Stimulated activated naive B cell treated with anti-CD40 and anti-IgM and Interleukin-4, amounts not matched to agents 10 μg/mL and 1 μg/mL and 100 μg/mL, for 72 hours (primary cell): ENCODE results near the gene LIAS.
"Not testable (repeated sequence)": the region's sequence is repeated elsewhere in the genome, so short reads cannot be mapped to it uniquely, and the experiment has no call there.

Source experiments
- ATAC-seq, 2 donors: fragments of 150-1000 bp; cut with Tn5 transposase; replicated peaks; 2 replicates each; pipeline ENCODE4 v1.10.0; 2021; ENCODE audit warnings: moderate library complexity in 1 of 2
- DNase-seq: peaks from one replicate; pipeline ENCODE4 v3.0.0; 2021
- H3K27ac Mint-ChIP-seq: one replicate; pipeline ENCODE4 v1.8.0; 2022; ENCODE audit warnings: mild to moderate bottlenecking, mixed read lengths
- H3K27me3 Mint-ChIP-seq, 2 donors: one replicate each; pipeline ENCODE4 v1.8.0; 2022; ENCODE audit warnings: mixed read lengths in 2 of 2
- H3K36me3 Mint-ChIP-seq, 2 donors: one replicate each; pipeline ENCODE4 v1.8.0; 2022; ENCODE audit warnings: mixed read lengths in 2 of 2, mild to moderate bottlenecking in 1 of 2
- H3K4me1 Mint-ChIP-seq, 2 donors: one replicate each; pipeline ENCODE4 v1.8.0; 2022; ENCODE audit warnings: mixed read lengths in 2 of 2, mild to moderate bottlenecking in 1 of 2
- H3K4me3 Mint-ChIP-seq, 2 donors: one replicate each; pipeline ENCODE4 v1.8.0; 2022; ENCODE audit warnings: mild to moderate bottlenecking in 2 of 2, mixed read lengths in 2 of 2, moderate library complexity in 1 of 2
- H3K9me3 Mint-ChIP-seq, 2 donors: one replicate each; pipeline ENCODE4 v1.8.0; 2022; ENCODE audit warnings: mixed read lengths in 2 of 2, mild to moderate bottlenecking in 1 of 2

Gene LIAS

DNA sequence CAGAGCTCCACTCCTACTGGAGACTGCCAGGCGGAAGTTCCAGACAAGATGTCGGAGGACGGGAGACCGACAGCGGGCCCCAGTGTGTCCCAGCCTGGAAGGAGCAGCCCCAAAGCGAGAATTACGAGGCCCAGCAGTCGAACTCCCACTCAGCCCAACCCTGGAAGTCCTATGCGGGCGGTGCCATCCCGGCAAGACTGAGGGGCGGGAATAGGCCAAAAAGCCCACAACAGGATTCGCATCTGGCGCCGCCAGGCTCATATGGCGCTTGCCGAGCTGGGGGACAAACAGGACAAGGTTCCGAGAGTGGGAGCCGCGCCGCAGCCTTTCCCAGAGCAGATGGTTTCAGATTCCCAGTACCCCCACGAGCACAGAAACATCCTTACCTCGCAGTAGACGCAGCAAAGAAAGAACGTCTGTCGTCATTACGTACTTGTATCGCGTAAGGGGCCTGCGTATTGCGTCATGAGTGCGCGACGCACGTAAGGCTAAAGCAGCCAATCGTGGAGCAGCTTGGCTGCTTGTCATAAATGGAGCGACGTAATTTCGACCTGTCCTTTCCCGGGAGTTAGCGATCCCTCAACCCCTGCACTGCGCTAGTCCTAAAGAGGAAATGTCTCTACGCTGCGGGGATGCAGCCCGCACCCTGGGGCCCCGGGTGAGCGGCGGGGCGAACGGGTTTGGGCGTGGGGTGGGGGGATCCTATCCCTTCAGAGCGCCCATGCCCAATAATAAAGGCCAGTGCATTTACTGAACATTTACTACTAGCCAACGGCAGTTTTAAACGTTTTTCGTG is at the start of gene LIAS, which contains the start of gene RPL9:
Gene LIAS (plus strand): TSS at position 552 of the 796 bp plus-strand sequence. CDS start 62 bp downstream, at position 614.
Gene RPL9 (minus strand): TSS at position 418 of the 796 bp plus-strand sequence. CDS start 483 bp downstream, outside the sequence.
- Mint-ChIP-seq H3K4me3 (peak within 1 kb of the TSS; percentile 93 to 97), H3K9me3 (no peaks in the 10 kb centered on the region), H3K27ac (peak within 1 kb of the TSS; percentile 100), H3K4me1 (peaks cover 6 to 17% of the 10 kb centered on the region in 2 donors), H3K36me3 (peaks cover 39 to 48% of the 10 kb centered on the region in 2 donors), H3K27me3 (no peaks in the 10 kb centered on the region)
- ATAC-seq (peak; percentile 84 to 88), DNase-seq (peak; percentile 93)

DNA sequence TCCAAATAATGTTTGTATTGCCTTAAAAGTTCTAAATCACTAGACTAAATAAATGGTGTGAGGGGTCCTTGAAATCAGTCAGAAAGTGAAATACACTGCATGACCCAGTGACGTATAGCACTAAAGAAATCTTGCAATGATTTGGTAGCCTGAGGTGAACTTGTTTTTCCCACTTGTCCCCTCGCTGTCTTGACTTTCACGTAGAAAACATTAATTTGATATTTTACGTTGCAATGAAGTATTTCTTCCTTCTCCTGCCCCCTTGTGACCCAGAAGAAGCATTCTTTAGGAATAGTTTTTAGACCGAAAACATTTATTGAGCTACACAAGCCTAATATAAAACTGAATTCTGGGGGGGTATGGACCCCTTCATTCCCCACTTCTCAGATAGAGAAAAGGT is 48.4 kb upstream of the LIAS start:
- H3K4me3 Mint-ChIP-seq = no peak overlapping the region
- no peak overlapping the region for H3K27ac Mint-ChIP-seq
- H3K36me3 Mint-ChIP-seq = no peaks in the 10 kb centered on the region

DNA sequence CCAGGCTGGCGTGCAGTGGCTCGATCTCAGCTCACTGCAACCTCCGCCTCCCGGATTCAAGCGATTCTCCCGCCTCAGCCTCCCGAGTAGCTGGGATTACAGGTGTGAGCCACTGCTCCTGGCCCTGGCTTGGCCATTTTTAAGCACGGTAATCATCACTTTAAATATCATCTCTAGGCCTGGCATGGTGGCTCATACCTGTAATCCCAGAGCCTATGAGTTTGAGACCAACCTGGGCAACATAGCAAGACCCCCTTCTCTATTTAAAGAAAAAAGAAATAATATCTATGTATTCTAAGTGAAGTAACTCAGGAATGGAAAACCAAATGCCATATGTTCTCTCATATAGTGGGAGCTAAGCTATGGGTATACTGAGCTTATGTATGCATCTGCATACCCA is 47.3 kb upstream of the LIAS start:
- not testable (repeated sequence) for H3K4me1 Mint-ChIP-seq, H3K9me3 Mint-ChIP-seq, ATAC-seq, DNase-seq, H3K27ac Mint-ChIP-seq, H3K4me3 Mint-ChIP-seq, H3K27me3 Mint-ChIP-seq, H3K36me3 Mint-ChIP-seq

More for the DNA sequence above, 48.4 kb upstream of the LIAS start:
- H3K4me1 Mint-ChIP-seq = no peaks in the 10 kb centered on the region
- no peaks in the 10 kb centered on the region for H3K9me3 Mint-ChIP-seq
- DNase-seq (no peak), ATAC-seq (no peak)
- no peaks in the 10 kb centered on the region for H3K27me3 Mint-ChIP-seq

DNA sequence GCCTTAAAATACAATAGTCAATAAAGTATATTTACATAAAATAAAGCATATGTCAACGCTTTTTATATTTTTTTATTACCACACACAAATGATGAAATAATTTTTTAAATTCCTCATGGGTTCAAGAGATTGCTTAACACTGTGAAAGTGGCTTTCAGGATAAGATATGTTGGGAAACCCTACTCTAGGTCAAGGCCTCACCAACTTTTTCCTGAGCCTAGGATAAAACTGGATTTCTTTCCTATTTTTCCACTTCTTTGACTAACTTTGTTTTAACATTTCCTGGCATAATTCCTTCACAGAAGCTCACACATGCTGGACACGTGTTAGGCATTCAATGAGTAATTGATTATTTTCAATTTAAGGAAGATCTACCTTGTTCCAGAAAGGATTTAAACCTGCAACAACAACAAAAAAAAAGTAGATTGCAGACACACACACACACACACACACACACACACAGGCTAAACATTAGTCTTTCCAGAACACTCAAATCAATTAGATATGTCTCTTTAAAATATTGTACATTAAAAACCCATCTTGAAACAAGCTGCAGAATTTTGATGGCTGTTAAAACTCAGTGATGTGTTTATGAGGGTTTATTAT is 43.1 kb upstream of the LIAS start:
- H3K4me3 Mint-ChIP-seq = no peak overlapping the region
- ATAC-seq (no peak), DNase-seq (no peak)
- H3K9me3 Mint-ChIP-seq = no peaks in the 10 kb centered on the region
- no peaks in the 10 kb centered on the region for H3K4me1 Mint-ChIP-seq
- H3K27ac Mint-ChIP-seq = no peak overlapping the region
- H3K27me3 Mint-ChIP-seq = no peaks in the 10 kb centered on the region
- H3K36me3 Mint-ChIP-seq = no peaks in the 10 kb centered on the region

GRCh38 chr4:39422247-39422646 is 36.6 kb upstream of the LIAS start:
- Mint-ChIP-seq H3K27me3 (no peaks in the 10 kb centered on the region), H3K9me3 (no peaks in the 10 kb centered on the region), H3K4me1 (no peaks in the 10 kb centered on the region), H3K4me3 (no peak overlapping the region), H3K36me3 (no peaks in the 10 kb centered on the region), H3K27ac (no peak overlapping the region)
- ATAC-seq = no peak
- no peak for DNase-seq

DNA sequence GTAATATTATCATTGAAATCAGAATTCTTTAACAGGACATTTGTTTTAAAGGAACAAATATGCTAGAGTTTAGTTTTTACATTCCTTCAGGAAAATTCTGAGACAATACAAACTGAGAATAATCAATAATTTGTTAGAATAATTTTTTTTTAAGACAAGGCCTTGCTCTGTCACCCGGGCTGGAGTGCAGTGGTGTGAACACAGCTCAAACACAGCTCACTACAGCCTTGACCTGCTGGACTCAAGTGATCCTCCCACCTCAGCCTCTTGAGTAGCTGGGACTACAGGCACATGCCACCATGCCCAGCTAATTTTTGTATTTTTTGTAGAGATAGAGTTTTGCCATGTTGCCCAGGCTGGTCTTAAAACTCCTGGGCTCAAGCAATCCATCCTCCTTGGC is 33.6 kb upstream of the LIAS start:
- H3K27me3 Mint-ChIP-seq, H3K36me3 Mint-ChIP-seq, DNase-seq, H3K4me1 Mint-ChIP-seq, H3K27ac Mint-ChIP-seq, H3K4me3 Mint-ChIP-seq, ATAC-seq, H3K9me3 Mint-ChIP-seq: not testable (repeated sequence)

DNA sequence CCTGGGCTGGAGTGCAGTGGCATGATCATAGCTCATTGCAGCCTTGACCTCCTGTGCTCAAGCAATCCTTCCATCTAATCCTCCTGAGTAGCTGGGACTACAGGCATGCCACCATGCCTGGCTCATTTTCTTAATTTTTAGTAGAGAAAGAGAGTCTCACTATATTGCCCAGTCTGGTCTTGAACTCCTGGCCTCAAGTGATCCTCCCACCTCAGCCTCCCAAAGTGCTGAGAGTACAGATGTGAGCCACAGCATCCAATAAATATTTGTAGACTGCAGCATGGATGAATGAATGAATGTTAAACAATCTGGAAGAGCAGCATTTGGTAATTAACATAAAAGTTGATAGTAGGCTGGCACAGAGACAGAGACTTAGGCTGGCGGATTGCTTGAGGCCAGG is 32.1 kb upstream of the LIAS start:
- DNase-seq = no peak
- H3K27me3 Mint-ChIP-seq = no peaks in the 10 kb centered on the region
- no peak overlapping the region for H3K27ac Mint-ChIP-seq
- H3K9me3 Mint-ChIP-seq = no peaks in the 10 kb centered on the region
- H3K4me3 Mint-ChIP-seq = no peak overlapping the region
- ATAC-seq = no peak
- no peaks in the 10 kb centered on the region for H3K36me3 Mint-ChIP-seq
- H3K4me1 Mint-ChIP-seq = no peaks in the 10 kb centered on the region

- no peak overlapping the region for H3K27ac Mint-ChIP-seq
- ATAC-seq (no peak), DNase-seq (no peak)
- no peak overlapping the region for H3K4me3 Mint-ChIP-seq
- H3K4me1 Mint-ChIP-seq = no peaks in the 10 kb centered on the region
- H3K36me3 Mint-ChIP-seq = no peaks in the 10 kb centered on the region
- H3K9me3 Mint-ChIP-seq = no peaks in the 10 kb centered on the region
- H3K27me3 Mint-ChIP-seq = no peaks in the 10 kb centered on the region
Measured at GRCh38 chr4:39427520-39428114, 31.2 kb upstream of the LIAS start.

DNA sequence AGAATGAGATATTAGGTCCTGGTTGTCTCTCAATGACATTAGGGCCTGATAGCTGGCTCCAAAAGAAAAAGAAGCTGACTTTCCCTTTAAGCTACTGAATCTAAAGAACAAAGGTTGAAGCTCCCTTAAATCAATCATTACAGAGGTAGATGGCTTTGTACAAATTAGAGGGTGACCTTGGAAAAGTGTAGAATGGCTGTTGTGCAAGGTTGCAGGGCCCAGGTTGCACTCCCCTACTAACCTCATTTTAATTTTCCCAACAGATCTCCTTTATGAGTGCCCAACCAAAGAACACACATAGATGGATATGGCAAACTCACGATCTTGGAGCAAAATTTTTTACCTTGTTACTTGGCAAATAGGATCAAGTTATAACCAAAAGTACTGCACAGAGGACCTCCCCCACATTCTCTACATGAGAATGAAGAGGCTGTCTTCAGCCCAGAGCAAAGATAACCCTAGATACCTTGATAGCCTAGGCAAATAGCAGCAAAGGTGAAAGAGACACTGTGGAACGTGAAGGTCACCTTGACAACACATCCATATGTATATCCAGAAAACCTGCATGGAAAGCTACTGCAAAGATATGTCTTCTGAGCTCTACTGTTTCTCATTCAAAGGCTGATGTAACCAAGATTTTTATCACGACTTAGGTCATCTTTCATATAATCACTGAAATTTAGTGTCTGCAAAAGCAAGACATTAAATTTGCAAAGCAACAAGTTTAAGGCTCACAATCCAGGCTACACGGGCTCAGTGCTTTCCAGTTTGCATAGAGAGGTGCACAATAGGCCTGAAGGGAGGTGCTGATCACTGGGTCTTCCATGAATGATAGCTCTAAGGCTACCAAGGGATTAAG is 29.2 kb upstream of the LIAS start:
- no peaks in the 10 kb centered on the region for H3K9me3 Mint-ChIP-seq
- no peak overlapping the region for H3K4me3 Mint-ChIP-seq
- H3K4me1 Mint-ChIP-seq = no peaks in the 10 kb centered on the region
- no peaks in the 10 kb centered on the region for H3K27me3 Mint-ChIP-seq
- ATAC-seq = no peak
- no peak overlapping the region for H3K27ac Mint-ChIP-seq
- no peaks in the 10 kb centered on the region for H3K36me3 Mint-ChIP-seq
- DNase-seq = no peak

- H3K27ac Mint-ChIP-seq = no peak overlapping the region
- no peaks in the 10 kb centered on the region for H3K9me3 Mint-ChIP-seq
- no peak overlapping the region for H3K4me3 Mint-ChIP-seq
- DNase-seq (no peak), ATAC-seq (no peak)
- H3K36me3 Mint-ChIP-seq = no peaks in the 10 kb centered on the region
- no peaks in the 10 kb centered on the region for H3K27me3 Mint-ChIP-seq
- no peaks in the 10 kb centered on the region for H3K4me1 Mint-ChIP-seq
Measured at GRCh38 chr4:39433878-39434492, 24.9 kb upstream of the LIAS start.

- Mint-ChIP-seq H3K27me3 (no peaks in the 10 kb centered on the region), H3K27ac (no peak overlapping the region), H3K36me3 (no peaks in the 10 kb centered on the region), H3K4me1 (no peaks in the 10 kb centered on the region), H3K4me3 (no peak overlapping the region), H3K9me3 (no peaks in the 10 kb centered on the region)
- no peak for DNase-seq
- no peak for ATAC-seq
Measured at GRCh38 chr4:39435659-39436563, 22.9 kb upstream of the LIAS start.

DNA sequence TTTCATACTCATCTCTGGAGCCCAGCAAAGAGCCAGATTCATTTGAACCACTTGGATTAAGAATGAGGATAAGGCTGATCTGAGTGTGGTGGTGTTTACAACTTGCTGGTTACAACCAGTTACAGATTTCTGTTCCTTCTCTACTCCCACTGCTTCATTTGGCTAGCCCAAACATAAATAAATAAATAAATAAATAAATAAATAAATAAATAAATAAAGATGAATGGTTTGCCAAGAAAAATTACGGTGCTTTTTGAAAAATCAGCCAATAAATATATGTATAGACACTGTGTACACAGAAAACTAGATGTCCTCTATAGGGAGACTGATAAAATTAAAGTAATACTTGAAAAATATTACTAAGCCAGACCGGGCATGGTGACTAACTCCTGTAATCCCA is 17.3 kb upstream of the LIAS start:
- no peak overlapping the region for H3K27ac Mint-ChIP-seq
- no peak overlapping the region for H3K4me3 Mint-ChIP-seq
- ATAC-seq = no peak
- DNase-seq = no peak
- H3K36me3 Mint-ChIP-seq = peaks cover 0 to 1% of the 10 kb centered on the region in 2 donors
- no peaks in the 10 kb centered on the region for H3K9me3 Mint-ChIP-seq
- no peaks in the 10 kb centered on the region for H3K27me3 Mint-ChIP-seq
- H3K4me1 Mint-ChIP-seq = peaks cover 0 to 1% of the 10 kb centered on the region in 2 donors

- DNase-seq (no peak), ATAC-seq (no peak)
- Mint-ChIP-seq H3K4me3 (no peak overlapping the region), H3K27ac (no peak overlapping the region), H3K36me3 (peaks cover 0 to 4% of the 10 kb centered on the region in 2 donors), H3K27me3 (no peaks in the 10 kb centered on the region), H3K4me1 (peaks cover 3 to 15% of the 10 kb centered on the region in 2 donors), H3K9me3 (peaks cover 0 to 2% of the 10 kb centered on the region in 2 donors)
Measured at GRCh38 chr4:39442998-39443397, 15.9 kb upstream of the LIAS start.
